Epithelial cell of proximal tubule (primary cell): ENCODE measurements around the gene APBB2. TPM values are rescaled to one million over a fixed set of nuclear protein-coding genes. Genes with fewer than 3 reads are reported as not detected.
"Not testable (repeated sequence)": the region's sequence is repeated elsewhere in the genome, so short reads cannot be mapped to it uniquely, and the experiment has no call there.

Experiments
- DNase-seq: peaks from one replicate; pipeline ENCODE4 v3.0.0-alpha.2; 2011; ENCODE audit warnings: low read depth
- H3K4me3 ChIP-seq: 2 replicates; pipeline ENCODE4 v1.5.1; 2011; ENCODE audit warnings: low read depth, mild to moderate bottlenecking, low read length
- CTCF ChIP-seq: conservative IDR thresholded peaks from 2 replicates; pipeline ENCODE4 v1.5.1; 2012; ENCODE audit warnings: low read depth, mild to moderate bottlenecking, low read length
- total RNA-seq: library from RNA; depleted of rRNA; stranded (reverse); fragments of >200 nt; gene quantifications from 2 replicates; pipeline ENCODE4 v1.2.3, GENCODE V29; 2015

Gene APBB2
- total RNA-seq, 1 donor from 2014 or later = 27.9 TPM

- peak; percentile 96 for TF ChIP-seq CTCF
- no peak for DNase-seq
These were observed 290.1 kb downstream of the APBB2 start for GRCh38 chr4:40924096-40924792.

GRCh38 chr4:40923316-40924095 is 290.8 kb downstream of the APBB2 start:
- no peak overlapping the region for H3K4me3 ChIP-seq
- DNase-seq = no peak
- no peak for TF ChIP-seq CTCF

More at GRCh38 chr4:40924096-40924792, 290.1 kb downstream of the APBB2 start:
- H3K4me3 ChIP-seq = no peak overlapping the region

GRCh38 chr4:40919976-40920375 is 294.4 kb downstream of the APBB2 start:
- H3K4me3 ChIP-seq, DNase-seq: not testable (repeated sequence)

GRCh38 chr4:40918330-40918729 is 296.0 kb downstream of the APBB2 start:
- no peak for TF ChIP-seq CTCF
- no peak for DNase-seq
- H3K4me3 ChIP-seq = no peak overlapping the region

- no peak for DNase-seq
- H3K4me3 ChIP-seq = no peak overlapping the region
- peak; percentile 70 for TF ChIP-seq CTCF
These were observed 297.5 kb downstream of the APBB2 start for GRCh38 chr4:40916880-40917279.

- TF ChIP-seq CTCF = no peak
- DNase-seq = no peak
- no peak overlapping the region for H3K4me3 ChIP-seq
These were observed 298.2 kb downstream of the APBB2 start for GRCh38 chr4:40916218-40916555.

- DNase-seq = no peak
- TF ChIP-seq CTCF = no peak
- no peak overlapping the region for H3K4me3 ChIP-seq
These were observed 298.8 kb downstream of the APBB2 start for GRCh38 chr4:40915318-40916217.
